Amygdala (tissue), 56 donors: ENCODE results near the gene REC8.

Source experiments
- DNase-seq, 56 donors: peaks; one replicate each; lab custom pipeline; 2025; lab: John Stamatoyannopoulos, UW

REC8 gene

GRCh38 chr14:24138396-24139271 lies 33.2 kb upstream of the REC8 start:
- DNase-seq = no peak

GRCh38 chr14:24139272-24139934 lies 32.5 kb upstream of the REC8 start:
- no peak for DNase-seq

- peak; percentile 75 to 100 (median 99) for DNase-seq
These were observed 30.6 kb upstream of the REC8 start, which contains the start of gene EMC9 for GRCh38 chr14:24141097-24141880. Gene EMC9 (minus strand): TSS chr14:24141591. CDS start chr14:24141304, 287 bp downstream.

- DNase-seq = no peak
These were observed 28.4 kb upstream of the REC8 start for GRCh38 chr14:24143511-24143910.

- DNase-seq = no peak
These were observed 27.4 kb upstream of the REC8 start for GRCh38 chr14:24144451-24144850.

GRCh38 chr14:24145219-24145618 lies 26.7 kb upstream of the REC8 start:
- no peak for DNase-seq

GRCh38 chr14:24145690-24146452 lies 26.0 kb upstream of the REC8 start:
- no peak for DNase-seq

- peak in 55 of 56 donors; percentile 48 to 92 (median 82) for DNase-seq
These were observed 25.4 kb upstream of the REC8 start, which contains the start of gene PSME2 for GRCh38 chr14:24146453-24146977. Gene PSME2 (minus strand): TSS chr14:24146610. CDS start chr14:24146581, 29 bp downstream.

- peak; percentile 73 to 99 (median 95) for DNase-seq
These were observed 24.7 kb upstream of the REC8 start, which contains the start of gene RNF31 for GRCh38 chr14:24146978-24147760. Gene RNF31 (plus strand): TSS chr14:24147498. CDS start chr14:24147699, 201 bp downstream.

GRCh38 chr14:24147761-24148428 lies 24.0 kb upstream of the REC8 start:
- DNase-seq = no peak

- no peak for DNase-seq
These were observed 22.4 kb upstream of the REC8 start for GRCh38 chr14:24149302-24149969.

- no peak for DNase-seq
These were observed 21.8 kb upstream of the REC8 start for GRCh38 chr14:24150061-24150460.

GRCh38 chr14:24150567-24150966 lies 21.3 kb upstream of the REC8 start:
- no peak for DNase-seq

GRCh38 chr14:24150993-24151392 lies 20.9 kb upstream of the REC8 start:
- DNase-seq = no peak

GRCh38 chr14:24151404-24152080 lies 20.3 kb upstream of the REC8 start:
- DNase-seq = no peak

- DNase-seq = no peak
These were observed 16.8 kb upstream of the REC8 start for GRCh38 chr14:24155100-24155499.

- DNase-seq = no peak
These were observed 15.0 kb upstream of the REC8 start for GRCh38 chr14:24156840-24157239.
